Caco-2 (cell line): ENCODE data around the gene CMTM4. TPM values are rescaled to one million over a fixed set of nuclear protein-coding genes. Genes with fewer than 3 reads are reported as not detected.

ENCODE experiments used
- BruUV-seq: library from RNA; stranded (reverse); fragments of 400-500 nt; replicated peaks from 2 replicates; lab custom pipeline; 2021; lab: Mats Ljungman, UMichigan
- CTCF ChIA-PET: fragments of 300-600 bp; sonication (Branson Sonifier 250); formaldehyde crosslinking; loops from one replicate; lab custom pipeline; 2022; ENCODE audit warnings: antibody characterized with exemption; lab: Charles Lee
- POLR2A ChIA-PET: fragments of 300-600 bp; sonication (Branson Sonifier 250); formaldehyde crosslinking; loops from one replicate; lab custom pipeline; 2022; ENCODE audit warnings: antibody characterized with exemption; lab: Charles Lee
- DNase-seq, 2 experiments: peaks; one replicate each; pipeline versions ENCODE4 v3.0.0 to v3.0.0-alpha.2; 2020 to 2022
- H3K27me3 ChIP-seq: replicated peaks from 2 replicates; pipeline ENCODE4 v1.6.0; 2011; ENCODE audit warnings: low read length; ENCODE audit not compliant: control insufficient read depth, insufficient read depth
- H3K36me3 ChIP-seq: 2 replicates; pipeline ENCODE4 v1.5.1; 2011; ENCODE audit warnings: low read length; ENCODE audit not compliant: control insufficient read depth, insufficient read depth
- H3K4me1 ChIP-seq: fragments of 250-450 bp; sonication (Bioruptor Pico); 2 replicates; pipeline ENCODE4 v1.5.1; 2020; ENCODE audit warnings: mild to moderate bottlenecking
- H3K4me3 ChIP-seq: 2 replicates; pipeline ENCODE4 v1.5.1; 2011; ENCODE audit warnings: low read depth, mild to moderate bottlenecking, control low read depth, low read length
- H3K9me3 ChIP-seq: fragments of 250-450 bp; sonication (Bioruptor Pico); 2 replicates; pipeline ENCODE4 v1.5.1; 2020; ENCODE audit warnings: mild to moderate bottlenecking, moderate library complexity
- H3K27ac Mint-ChIP-seq: one replicate; pipeline ENCODE4 v1.8.0; 2022; ENCODE audit warnings: mixed read lengths; ENCODE audit not compliant: unreplicated experiment
- H3K27me3 Mint-ChIP-seq: one replicate; pipeline ENCODE4 v1.8.0; 2022; ENCODE audit warnings: mixed read lengths; ENCODE audit not compliant: insufficient read depth, unreplicated experiment
- H3K36me3 Mint-ChIP-seq: one replicate; pipeline ENCODE4 v1.8.0; 2022; ENCODE audit warnings: mild to moderate bottlenecking, mixed read lengths; ENCODE audit not compliant: insufficient read depth, unreplicated experiment
- H3K4me1 Mint-ChIP-seq: one replicate; pipeline ENCODE4 v1.8.0; 2022; ENCODE audit warnings: low read depth, mixed read lengths; ENCODE audit not compliant: unreplicated experiment
- H3K4me3 Mint-ChIP-seq: one replicate; pipeline ENCODE4 v1.8.0; 2022; ENCODE audit warnings: mild to moderate bottlenecking, moderate library complexity, mixed read lengths; ENCODE audit not compliant: unreplicated experiment
- H3K9me3 Mint-ChIP-seq: one replicate; pipeline ENCODE4 v1.8.0; 2022; ENCODE audit warnings: mixed read lengths; ENCODE audit not compliant: unreplicated experiment
- intact Hi-C: fragments of 100-400 bp; cut with micrococcal nuclease; formaldehyde crosslinking; loops from one replicate; pipeline ENCODE4 v1.10.0; 2022; ENCODE audit not compliant: unreplicated experiment
- total RNA-seq: library from RNA; stranded (reverse); gene quantifications from 2 replicates; pipeline ENCODE4 v1.2.3, GENCODE V29; 2022
- TF ChIP-seq, protein P1 (sequence below), 2 experiments: fragments of 200-600 bp in 1 of 2; IDR thresholded peaks; 1 replicate in 1 of 2; 2 replicates in 1 of 2; pipeline versions ENCODE4 v1.5.1 to v1.8.0; 2011 to 2022; ENCODE audit warnings: antibody characterized with exemption in 1 of 2, control low read depth in 1 of 2, inconsistent platforms in 1 of 2, low read depth in 1 of 2, low read length in 1 of 2, mild to moderate bottlenecking in 1 of 2, moderate library complexity in 1 of 2; ENCODE audit not compliant: insufficient read depth in 1 of 2, severe bottlenecking in 1 of 2, unreplicated experiment in 1 of 2

Gene CMTM4
- total RNA-seq, 1 experiment from 2014 or later, result 108 TPM

DNA sequence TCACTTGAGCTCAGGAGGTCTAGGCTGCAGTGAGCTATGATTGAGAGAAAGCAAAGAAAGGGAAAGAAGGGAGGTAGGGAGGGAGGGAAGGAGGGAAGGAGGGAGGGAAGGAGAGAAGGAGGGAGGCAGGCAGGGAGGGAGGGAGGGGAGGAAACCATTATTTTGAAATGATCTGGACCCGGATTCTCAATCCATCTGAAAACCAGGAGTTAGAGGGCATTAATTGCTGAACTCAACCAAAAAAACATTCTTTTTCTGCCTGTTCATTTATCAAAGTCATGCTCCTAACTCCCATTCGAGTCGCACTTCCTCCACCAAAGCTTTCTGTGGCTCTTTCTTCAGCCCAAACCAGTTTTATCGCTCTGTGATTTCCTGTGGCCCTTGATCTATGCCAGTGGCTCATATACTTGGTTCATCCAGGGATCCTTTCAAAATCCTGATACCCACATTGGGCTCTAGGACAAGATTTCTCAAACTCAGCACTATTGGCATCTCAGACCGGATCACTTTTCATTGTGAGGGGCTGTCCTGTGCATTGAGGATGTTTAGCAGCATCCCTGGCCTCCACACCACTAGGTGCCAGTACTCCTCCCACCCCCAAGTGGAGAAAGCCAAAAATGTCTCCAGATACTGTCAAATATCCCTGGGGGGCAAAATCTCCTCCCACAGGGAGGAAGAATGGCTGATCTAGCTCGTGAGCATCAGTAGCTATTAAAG, 38.2 kb downstream of the CMTM4 start:
- POLR2A ChIA-PET, result no interaction called here
- CTCF ChIA-PET, result no interaction called here
- Histone ChIP-seq H3K9me3 (no peaks in the 10 kb centered on the region), H3K4me1 (no peaks in the 10 kb centered on the region), H3K36me3 (no peaks in the 10 kb centered on the region), H3K4me3 (no peak overlapping the region), H3K27me3 (no peaks in the 10 kb centered on the region)
- Mint-ChIP-seq H3K27me3 (no peaks in the 10 kb centered on the region), H3K4me3 (no peak overlapping the region), H3K9me3 (no peaks in the 10 kb centered on the region), H3K27ac (no peak overlapping the region), H3K4me1 (peaks cover 13% of the 10 kb centered on the region), H3K36me3 (no peaks in the 10 kb centered on the region)
- no peak for DNase-seq
- BruUV-seq, result no TSS peak
- intact Hi-C loops, result no loop called here
- TF ChIP-seq, protein P1, sequence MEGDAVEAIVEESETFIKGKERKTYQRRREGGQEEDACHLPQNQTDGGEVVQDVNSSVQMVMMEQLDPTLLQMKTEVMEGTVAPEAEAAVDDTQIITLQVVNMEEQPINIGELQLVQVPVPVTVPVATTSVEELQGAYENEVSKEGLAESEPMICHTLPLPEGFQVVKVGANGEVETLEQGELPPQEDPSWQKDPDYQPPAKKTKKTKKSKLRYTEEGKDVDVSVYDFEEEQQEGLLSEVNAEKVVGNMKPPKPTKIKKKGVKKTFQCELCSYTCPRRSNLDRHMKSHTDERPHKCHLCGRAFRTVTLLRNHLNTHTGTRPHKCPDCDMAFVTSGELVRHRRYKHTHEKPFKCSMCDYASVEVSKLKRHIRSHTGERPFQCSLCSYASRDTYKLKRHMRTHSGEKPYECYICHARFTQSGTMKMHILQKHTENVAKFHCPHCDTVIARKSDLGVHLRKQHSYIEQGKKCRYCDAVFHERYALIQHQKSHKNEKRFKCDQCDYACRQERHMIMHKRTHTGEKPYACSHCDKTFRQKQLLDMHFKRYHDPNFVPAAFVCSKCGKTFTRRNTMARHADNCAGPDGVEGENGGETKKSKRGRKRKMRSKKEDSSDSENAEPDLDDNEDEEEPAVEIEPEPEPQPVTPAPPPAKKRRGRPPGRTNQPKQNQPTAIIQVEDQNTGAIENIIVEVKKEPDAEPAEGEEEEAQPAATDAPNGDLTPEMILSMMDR (IDR thresholded peaks at IDR 0.05; ENCODE audit: insufficient read depth in 1 of 2, low read depth in 1 of 2, low read length in 1 of 2, severe bottlenecking in 1 of 2, unreplicated experiment in 1 of 2), result peak in 1 of 2 experiments; percentile 11

DNA sequence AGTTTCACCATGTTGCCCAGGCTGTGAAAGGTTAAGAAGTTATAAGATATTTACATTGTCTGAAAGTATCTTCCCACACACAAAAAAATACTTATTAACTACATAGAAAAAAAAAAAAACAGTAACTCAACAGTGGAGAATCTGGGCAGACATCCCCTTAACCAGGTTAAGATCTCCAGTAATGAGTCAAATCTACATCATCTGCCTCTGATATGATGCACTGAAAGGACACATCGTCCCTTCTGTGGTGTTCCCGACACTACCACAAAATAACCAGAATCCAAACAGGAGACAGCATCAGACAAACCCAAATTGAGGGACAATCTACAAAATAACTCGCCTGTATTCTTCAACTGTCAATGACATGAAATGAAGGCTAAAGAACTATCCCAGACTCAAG, 40.0 kb downstream of the CMTM4 start:
- no peaks in the 10 kb centered on the region for H3K9me3 Mint-ChIP-seq
- DNase-seq, result no peak
- no peaks in the 10 kb centered on the region for H3K27me3 Mint-ChIP-seq
- H3K4me3 Mint-ChIP-seq, result no peak overlapping the region
- H3K36me3 Mint-ChIP-seq, result no peaks in the 10 kb centered on the region
- no peaks in the 10 kb centered on the region for H3K9me3 ChIP-seq
- H3K4me3 ChIP-seq, result no peak overlapping the region
- no TSS peak for BruUV-seq
- ChIA-PET POLR2A (no interaction called here), CTCF (interaction anchor here (0.7 kb wide), 1 partner anchor 218 kb away, joined by 3 read pairs; no protein-coding TSS in a partner anchor)
- no peaks in the 10 kb centered on the region for H3K27me3 ChIP-seq
- no peaks in the 10 kb centered on the region for H3K36me3 ChIP-seq
- intact Hi-C loops, result no loop called here
- TF ChIP-seq, protein P1 (IDR thresholded peaks at IDR 0.05; ENCODE audit: insufficient read depth in 1 of 2, low read depth in 1 of 2, low read length in 1 of 2, severe bottlenecking in 1 of 2, unreplicated experiment in 1 of 2), result no peak
- H3K4me1 ChIP-seq, result peaks cover 13% of the 10 kb centered on the region; the same call in 1 of the 2 replicates
- no peak overlapping the region for H3K27ac Mint-ChIP-seq
- peaks cover 20% of the 10 kb centered on the region for H3K4me1 Mint-ChIP-seq

- no peak overlapping the region for H3K4me3 Mint-ChIP-seq
- TF ChIP-seq, protein P1 (IDR thresholded peaks at IDR 0.05; ENCODE audit: insufficient read depth in 1 of 2, low read depth in 1 of 2, low read length in 1 of 2, severe bottlenecking in 1 of 2, unreplicated experiment in 1 of 2), result no peak
- H3K27me3 ChIP-seq, result no peaks in the 10 kb centered on the region
- H3K9me3 Mint-ChIP-seq, result no peaks in the 10 kb centered on the region
- no peaks in the 10 kb centered on the region for H3K36me3 Mint-ChIP-seq
- CTCF ChIA-PET, result interaction anchor here (0.7 kb wide), 1 partner anchor 45 kb away, joined by 3 read pairs; no protein-coding TSS in a partner anchor
- no peaks in the 10 kb centered on the region for H3K27me3 Mint-ChIP-seq
- intact Hi-C loops, result no loop called here
- BruUV-seq, result no TSS peak
- no peak for DNase-seq
- H3K27ac Mint-ChIP-seq, result peak overlapping the region; percentile 30
- H3K36me3 ChIP-seq, result no peaks in the 10 kb centered on the region
- H3K9me3 ChIP-seq, result no peaks in the 10 kb centered on the region
- POLR2A ChIA-PET, result no interaction called here
- no peak overlapping the region for H3K4me3 ChIP-seq
- peaks cover 19% of the 10 kb centered on the region; the same call in 1 of the 2 replicates for H3K4me1 ChIP-seq
- peaks cover 24% of the 10 kb centered on the region for H3K4me1 Mint-ChIP-seq
Observed at GRCh38 chr16:66653581-66654350, 42.8 kb downstream of the CMTM4 start.
